Measurements from ENCODE around the gene EIF2A.
"Not testable (repeated sequence)": the region's sequence is repeated elsewhere in the genome, so short reads cannot be mapped to it uniquely, and the experiment has no call there.

EIF2A gene

GRCh38 chr3:150543531-150543930 lies 3.1 kb upstream of the EIF2A start:
- DNase-seq (ENCODE audit: low read depth): no peak

- DNase-seq (ENCODE audit: low read depth): peak; percentile 37
Observed at GRCh38 chr3:150544041-150544440, 2.5 kb upstream of the EIF2A start.

DNA sequence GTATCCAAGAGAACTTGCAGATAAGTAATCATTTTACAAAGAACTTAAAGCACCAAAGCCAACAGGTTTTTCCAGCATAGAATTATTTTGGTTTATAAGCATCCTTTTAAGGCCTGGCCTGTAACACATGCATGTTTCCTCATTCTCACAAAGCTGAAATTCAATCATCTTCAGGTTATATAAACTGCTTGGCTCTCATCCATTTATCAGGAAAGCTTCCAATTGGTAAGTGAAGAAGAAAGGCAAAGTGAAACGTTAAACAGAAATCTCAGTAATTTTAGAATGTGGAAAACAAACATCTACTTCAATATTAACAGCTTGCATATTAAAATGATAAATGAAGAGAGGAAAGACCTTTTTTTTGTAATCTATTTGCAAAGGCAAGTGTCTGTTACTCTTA lies 1.9 kb upstream of the EIF2A start:
- DNase-seq (ENCODE audit: low read depth): no peak

DNA sequence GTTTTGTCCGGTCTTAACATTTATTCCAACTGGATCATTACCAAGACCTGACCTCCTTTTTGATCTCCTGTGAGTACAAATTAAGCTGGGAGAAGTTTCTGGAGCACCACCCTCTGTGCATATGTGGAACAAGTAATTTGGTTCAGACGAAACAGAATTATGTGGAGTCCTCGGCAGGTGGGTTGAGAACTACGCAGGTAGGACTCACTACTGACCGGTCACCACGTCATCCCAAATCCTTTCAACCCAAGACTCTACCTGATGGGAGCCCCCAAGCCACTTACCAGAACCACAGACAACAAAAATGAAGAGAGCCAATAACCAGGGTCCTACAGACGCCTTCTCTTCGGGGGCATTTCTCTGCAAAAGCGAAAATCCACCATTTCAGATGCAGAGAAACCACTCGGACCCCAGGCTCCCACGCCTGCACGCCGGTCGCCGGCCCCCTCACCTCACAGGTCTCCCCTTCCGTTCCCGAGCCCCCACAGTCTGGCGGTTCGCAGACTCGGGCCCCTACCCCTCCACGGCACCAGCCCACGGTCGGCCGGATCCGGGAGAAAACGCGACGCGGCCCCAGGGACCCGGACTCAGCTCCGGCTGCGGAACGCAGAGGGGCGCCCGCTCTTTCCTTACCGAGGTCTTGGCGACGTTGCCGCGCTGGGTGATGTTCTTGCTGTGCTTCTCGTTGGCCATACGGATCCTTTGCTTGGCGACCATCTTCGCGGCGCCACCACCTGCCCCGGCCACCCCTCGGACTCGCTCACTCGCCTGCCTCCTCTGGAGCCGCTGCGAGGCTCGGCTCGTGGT lies 965 bp upstream of the EIF2A start:
- no peak for DNase-seq (ENCODE audit: low read depth)

DNA sequence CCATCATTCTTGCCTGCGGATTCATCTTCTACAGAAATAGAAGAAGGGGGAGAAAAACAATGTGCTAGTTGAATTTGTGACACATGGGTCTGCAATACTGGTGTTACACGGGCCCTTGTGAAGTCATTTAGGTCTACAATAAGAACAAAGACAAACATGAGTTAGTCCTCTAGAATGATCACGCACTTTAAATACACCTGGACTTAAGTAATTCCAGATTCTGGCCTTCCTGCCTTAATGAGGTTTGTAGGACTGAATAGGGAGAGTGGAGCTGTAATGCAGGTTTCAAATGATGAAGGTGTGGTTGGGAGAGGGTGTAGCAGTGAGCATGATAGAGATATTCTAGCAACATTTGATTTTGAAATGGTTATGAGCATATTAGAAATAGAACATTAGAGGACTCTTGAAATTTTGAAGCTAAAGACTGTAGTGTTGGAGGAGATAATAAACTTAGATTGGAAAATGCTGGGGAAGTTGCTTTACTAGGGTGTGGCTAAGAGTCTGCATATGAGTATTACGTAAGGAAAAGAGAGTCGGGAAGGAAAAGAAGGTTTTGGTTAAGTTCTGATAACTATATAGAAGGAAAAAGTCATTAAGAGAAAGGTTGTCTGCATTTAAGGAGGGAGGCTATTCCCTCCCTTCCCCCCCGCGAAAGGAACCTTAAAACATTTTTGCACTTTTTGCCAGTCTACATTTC lies 606 bp downstream of the EIF2A start:
- DNase-seq (ENCODE audit: low read depth): no peak

- no peak for DNase-seq (ENCODE audit: low read depth)
Observed at GRCh38 chr3:150555859-150556436, 9.4 kb downstream of the EIF2A start.

GRCh38 chr3:150556792-150557191 lies 10.2 kb downstream of the EIF2A start:
- DNase-seq (ENCODE audit: low read depth): no peak

DNA sequence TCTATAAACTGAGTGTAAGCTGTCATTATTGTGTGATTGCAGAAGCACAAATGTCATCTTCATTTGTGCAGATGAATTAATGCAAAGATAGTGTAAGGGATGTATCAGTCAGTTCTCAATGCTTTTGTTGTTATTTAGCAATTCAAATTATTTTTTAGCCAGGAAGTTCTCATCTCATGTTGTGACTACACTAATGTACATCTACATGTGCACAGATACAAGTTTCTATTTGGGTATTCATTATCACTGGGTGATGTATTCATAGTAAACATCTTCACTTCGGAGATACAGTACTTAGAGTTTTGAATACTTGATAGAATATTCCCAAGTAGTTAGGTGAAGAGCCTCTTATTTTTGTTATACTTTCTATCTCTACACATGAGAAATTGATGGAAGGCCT lies 11.1 kb downstream of the EIF2A start:
- no peak for DNase-seq (ENCODE audit: low read depth)

GRCh38 chr3:150564243-150564642 lies 17.7 kb downstream of the EIF2A start:
- DNase-seq (ENCODE audit: low read depth): no peak

GRCh38 chr3:150567328-150567727 lies 20.7 kb downstream of the EIF2A start:
- DNase-seq (ENCODE audit: low read depth): no peak

- no peak for DNase-seq (ENCODE audit: low read depth)
Observed at GRCh38 chr3:150577855-150578254, 31.3 kb downstream of the EIF2A start.

GRCh38 chr3:150581174-150581573 lies 34.6 kb downstream of the EIF2A start:
- DNase-seq (ENCODE audit: low read depth): no peak

DNA sequence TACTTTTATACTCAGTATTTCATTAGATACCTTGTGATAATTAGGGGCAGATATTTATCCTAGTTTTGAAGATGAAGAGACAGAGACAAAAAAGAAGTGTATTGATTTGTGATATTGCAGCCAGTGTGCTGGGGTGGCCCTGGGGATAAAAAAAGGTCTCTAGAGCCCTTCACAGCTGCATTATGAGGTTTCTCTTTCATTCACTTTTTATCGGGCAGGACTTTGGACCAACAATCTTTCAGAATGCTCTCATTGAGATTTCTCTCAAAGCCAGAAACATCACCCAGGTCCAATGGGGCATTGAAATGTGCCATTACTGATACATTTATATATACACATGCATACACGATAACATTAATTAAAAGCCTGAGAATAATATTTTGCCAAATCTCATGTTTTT lies 36.0 kb downstream of the EIF2A start:
- no peak for DNase-seq (ENCODE audit: low read depth)

DNA sequence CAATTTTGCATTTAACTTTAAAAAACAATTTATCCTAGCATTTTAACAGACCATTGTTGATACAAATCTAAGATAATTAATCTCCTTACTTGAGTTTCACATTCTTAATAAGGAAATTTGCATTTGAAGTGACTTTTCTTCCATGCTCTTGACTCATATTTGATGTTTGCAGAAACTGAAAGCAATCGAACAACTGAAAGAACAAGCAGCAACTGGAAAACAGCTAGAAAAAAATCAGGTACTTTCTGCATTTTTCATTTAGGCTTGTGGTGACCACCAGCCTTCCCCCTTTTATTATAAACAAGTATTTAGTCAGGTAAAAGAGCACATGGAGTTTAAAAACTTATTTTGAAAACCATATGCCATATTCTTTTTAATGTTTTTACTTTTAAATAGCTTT lies 36.4 kb downstream of the EIF2A start:
- DNase-seq (ENCODE audit: low read depth): no peak

DNA sequence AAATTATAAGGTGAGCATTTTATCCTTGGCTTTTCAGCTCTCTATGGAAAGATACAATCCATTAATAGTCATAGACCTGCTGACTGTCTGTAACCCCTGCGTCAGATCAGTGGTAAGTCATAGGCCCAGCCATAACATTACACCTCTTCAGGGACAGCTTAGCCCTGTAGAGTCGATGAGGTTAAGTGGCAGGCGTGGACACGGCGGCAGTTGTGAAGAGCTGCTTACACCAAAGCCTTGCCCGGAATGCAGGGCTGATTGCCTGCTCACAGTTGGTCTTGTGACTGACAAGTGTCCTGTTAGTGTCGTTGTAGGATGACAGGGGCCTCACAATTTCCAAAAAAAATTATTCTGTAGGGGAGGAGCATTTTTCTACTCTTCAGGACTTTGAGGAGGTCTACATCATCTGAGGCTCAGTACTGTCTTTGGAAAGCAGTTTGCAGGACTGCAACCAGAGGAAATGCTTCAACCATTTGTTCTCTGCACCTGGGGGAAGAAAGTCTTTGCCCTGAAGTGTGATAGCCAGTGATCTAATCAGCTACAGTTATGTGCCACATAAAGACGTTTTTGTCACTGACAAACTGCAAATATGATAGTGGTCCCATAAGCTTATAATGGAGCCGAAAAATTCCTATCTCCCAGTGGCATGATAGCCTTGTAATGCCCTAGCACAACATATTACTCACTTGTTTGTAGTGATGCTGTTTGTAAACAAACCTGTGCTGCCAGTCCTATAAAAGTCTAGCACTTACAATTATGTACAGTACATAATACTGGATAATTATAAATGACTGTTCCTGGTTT lies 41.6 kb downstream of the EIF2A start:
- DNase-seq (ENCODE audit: low read depth): no peak

DNA sequence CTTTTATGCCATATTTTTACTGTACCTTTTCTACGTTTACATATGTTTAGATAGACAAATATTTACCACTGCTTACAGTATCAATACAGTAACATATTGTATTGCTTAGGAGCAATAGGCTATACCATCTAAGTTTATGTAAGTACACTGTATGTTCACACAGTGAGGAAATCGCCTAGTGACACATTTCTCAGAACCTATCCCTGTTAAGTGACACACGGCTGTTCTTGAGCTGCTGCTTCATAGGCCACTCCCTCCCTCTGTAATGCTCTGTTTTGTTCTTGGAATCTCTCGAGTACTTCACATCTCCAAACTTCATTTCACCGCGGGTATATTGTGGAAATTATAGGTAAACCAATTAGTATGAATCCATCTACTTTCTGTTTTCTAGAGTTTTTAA lies 43.2 kb downstream of the EIF2A start:
- DNase-seq (ENCODE audit: low read depth): no peak

DNA sequence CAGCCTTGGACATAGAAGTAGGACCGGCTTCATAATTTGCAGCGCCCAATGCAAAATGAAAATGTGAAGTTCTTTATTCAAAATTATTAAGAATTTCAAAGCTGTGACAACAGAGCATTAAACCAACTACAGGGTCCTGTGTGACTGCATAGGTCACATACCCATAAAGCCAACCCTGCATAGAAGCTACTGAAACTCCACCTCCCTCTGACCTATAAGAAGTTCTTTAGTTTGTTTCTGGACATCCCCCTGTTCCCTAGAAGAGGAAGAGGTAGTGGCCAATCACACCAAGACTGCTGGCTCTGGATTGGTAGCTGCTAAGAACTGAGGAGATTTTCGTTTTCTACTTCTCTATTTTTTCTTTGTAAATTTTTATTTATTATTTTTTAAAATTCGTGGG lies 47.6 kb downstream of the EIF2A start:
- DNase-seq (ENCODE audit: low read depth): no peak

GRCh38 chr3:150597646-150598045 lies 51.1 kb downstream of the EIF2A start:
- no peak for DNase-seq (ENCODE audit: low read depth)

GRCh38 chr3:150599611-150600297 lies 53.2 kb downstream of the EIF2A start:
- DNase-seq (ENCODE audit: low read depth): peak; percentile 17

- not testable (repeated sequence) for DNase-seq (ENCODE audit: low read depth)
Observed at GRCh38 chr3:150600647-150601530, 54.3 kb downstream of the EIF2A start.

Data from GM04504 (cell line).